Keratinocyte (primary cell): ENCODE results near the gene TOP1.

Experiments
- CTCF ChIP-seq, 3 experiments: IDR thresholded peaks in 1 of 3; conservative IDR thresholded peaks in 1 of 3; optimal IDR thresholded peaks in 1 of 3; 2 replicates in 2 of 3; 3 replicates in 1 of 3; pipeline versions ENCODE3 to v1.5.1; 2011; ENCODE audit warnings: low read length in 3 of 3, mild to moderate bottlenecking in 3 of 3, moderate library complexity in 2 of 3, control low read depth in 1 of 3, inconsistent platforms in 1 of 3; ENCODE audit not compliant: insufficient read depth in 2 of 3; ENCODE audit errors: extremely low read depth in 1 of 3
- EZH2 ChIP-seq: IDR thresholded peaks from one replicate; pipeline ENCODE4 v1.6.1; 2012; ENCODE audit warnings: inconsistent platforms, mild to moderate bottlenecking, low read length, moderate library complexity

GRCh38 chr20:41005361-41005729 lies 23.3 kb upstream of the TOP1 start:
- no peak for TF ChIP-seq EZH2
- no peak for TF ChIP-seq CTCF (optimal IDR thresholded peaks at IDR 0.05 in 1 of 3, IDR thresholded peaks at IDR 0.05 in 1 of 3, conservative IDR thresholded peaks at IDR 0.05 in 1 of 3; ENCODE audit: extremely low read depth in 1 of 3, insufficient read depth in 2 of 3, low read length in 3 of 3)
